Skeletal muscle cell (primary cell): Measurements from ENCODE around the gene RSL24D1.

Experiments
- DNase-seq: peaks from one replicate; pipeline ENCODE4 v3.0.0-alpha.2; 2010; ENCODE audit warnings: low read depth
- H3K4me3 ChIP-seq: 2 replicates; pipeline ENCODE4 v1.5.1; 2011; ENCODE audit warnings: low read depth, mild to moderate bottlenecking, control low read depth, low read length, moderate library complexity

The RSL24D1 gene

GRCh38 chr15:55196458-55197361 is at the start of gene RSL24D1:
Gene RSL24D1 (minus strand): TSS chr15:55196941. CDS start chr15:55196890, 51 bp downstream.
- H3K4me3 ChIP-seq, result peak within 1 kb of the TSS; percentile 96

GRCh38 chr15:55245059-55245458 is 48.3 kb upstream of the RSL24D1 start:
- no peak for DNase-seq
- H3K4me3 ChIP-seq, result no peak overlapping the region

More at GRCh38 chr15:55196458-55197361, at the start of gene RSL24D1:
- DNase-seq, result peak; percentile 94

DNA sequence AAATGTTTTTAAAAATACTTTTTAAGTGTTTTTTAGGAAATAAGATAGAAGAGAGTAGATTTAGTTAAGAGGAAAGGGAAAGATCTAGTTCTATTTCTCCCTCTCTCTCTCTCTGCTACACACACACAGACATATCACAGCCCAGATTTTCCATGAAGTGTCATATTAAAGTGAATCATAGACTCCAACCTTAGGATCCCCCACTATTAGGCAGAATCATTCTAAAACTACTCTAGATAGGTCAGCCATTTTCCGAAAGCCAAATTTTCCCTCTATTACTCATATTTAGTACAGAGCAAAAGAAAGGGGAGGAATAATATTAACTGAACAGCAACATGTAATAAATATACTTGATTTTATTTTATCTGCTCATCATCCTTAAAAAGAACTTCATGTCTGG is 45.1 kb upstream of the RSL24D1 start:
- no peak overlapping the region for H3K4me3 ChIP-seq
- no peak for DNase-seq

- H3K4me3 ChIP-seq, result no peak overlapping the region
- DNase-seq, result no peak
Observed at GRCh38 chr15:55241186-55241585, 44.4 kb upstream of the RSL24D1 start.

- no peak for DNase-seq
- no peak overlapping the region for H3K4me3 ChIP-seq
Observed at GRCh38 chr15:55240125-55240760, 43.5 kb upstream of the RSL24D1 start.

DNA sequence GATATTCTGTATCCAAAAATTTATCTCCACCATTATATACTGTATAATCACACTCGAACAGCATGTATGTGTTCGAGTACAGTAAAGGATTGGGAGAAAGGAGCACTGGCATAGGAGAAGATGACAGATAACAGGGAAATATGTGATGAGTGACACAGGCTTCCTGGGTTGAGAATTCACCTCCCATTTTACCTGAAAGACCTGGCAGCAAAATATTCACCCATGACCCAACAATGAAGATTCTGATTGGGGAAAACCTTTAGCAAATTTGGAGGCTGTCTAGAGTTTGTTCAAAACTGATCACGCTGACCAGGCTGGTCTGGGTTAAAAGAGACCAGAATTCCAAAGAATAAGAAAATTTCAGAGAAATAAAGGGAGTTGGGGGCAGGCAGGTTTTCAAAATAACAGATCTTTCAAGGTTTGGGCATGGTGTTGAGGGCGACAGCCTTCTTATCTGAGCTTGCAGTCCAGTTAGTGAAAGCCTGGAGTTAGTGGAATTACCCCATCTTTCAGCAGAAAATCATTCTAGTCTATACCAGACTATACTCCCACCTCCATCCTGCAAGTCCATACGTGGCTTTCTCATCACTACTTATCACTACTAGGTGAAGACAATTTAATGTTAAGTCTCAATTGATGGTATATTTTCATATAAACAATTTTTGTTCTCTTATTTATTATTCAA is 42.8 kb upstream of the RSL24D1 start:
- no peak overlapping the region for H3K4me3 ChIP-seq
- no peak for DNase-seq

- DNase-seq, result no peak
- H3K4me3 ChIP-seq, result no peak overlapping the region
Observed at GRCh38 chr15:55238877-55239276, 42.1 kb upstream of the RSL24D1 start.

DNA sequence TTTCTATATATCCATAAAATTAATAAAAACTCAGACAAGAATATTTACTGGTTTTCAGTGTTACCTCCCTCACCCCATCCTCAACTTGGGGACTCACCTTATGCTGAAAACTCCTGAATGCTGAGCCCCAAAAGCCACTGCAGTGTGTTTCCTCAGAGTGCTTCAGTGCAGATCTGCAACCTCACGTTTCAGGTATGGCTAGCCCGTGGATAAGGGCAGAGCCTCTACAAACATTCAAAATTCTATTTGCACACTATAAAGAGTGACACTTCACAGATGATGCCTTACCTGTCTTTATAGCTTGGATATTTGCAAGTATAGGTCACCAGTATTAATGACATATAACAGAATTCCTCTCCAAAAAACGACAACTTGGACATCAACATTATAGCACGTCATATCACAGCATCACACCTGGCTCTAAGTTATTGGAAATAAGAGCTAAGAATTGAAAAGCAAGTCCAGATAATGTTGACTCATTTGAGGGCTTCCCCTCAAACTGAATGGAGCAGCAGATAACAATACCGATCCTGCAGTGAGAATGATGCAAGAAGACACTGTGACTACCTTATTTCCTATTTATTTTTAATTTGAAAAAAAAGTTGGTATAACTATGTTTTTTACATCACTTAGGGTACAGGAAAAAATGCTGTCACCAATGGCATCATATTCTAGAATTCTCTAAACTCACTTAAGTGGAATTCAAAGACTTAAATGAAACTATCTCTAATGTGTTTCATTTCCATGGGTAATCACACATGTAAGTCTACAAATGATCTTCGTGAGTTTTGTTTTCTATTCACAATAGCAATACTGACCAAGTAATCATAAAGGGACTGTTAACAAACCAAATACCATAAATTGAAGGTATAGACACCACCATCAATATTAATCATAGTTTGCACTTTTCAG is 40.7 kb upstream of the RSL24D1 start:
- no peak overlapping the region for H3K4me3 ChIP-seq
- DNase-seq, result no peak

- H3K4me3 ChIP-seq, result no peak overlapping the region
- no peak for DNase-seq
Observed at GRCh38 chr15:55235546-55236036, 38.9 kb upstream of the RSL24D1 start.

DNA sequence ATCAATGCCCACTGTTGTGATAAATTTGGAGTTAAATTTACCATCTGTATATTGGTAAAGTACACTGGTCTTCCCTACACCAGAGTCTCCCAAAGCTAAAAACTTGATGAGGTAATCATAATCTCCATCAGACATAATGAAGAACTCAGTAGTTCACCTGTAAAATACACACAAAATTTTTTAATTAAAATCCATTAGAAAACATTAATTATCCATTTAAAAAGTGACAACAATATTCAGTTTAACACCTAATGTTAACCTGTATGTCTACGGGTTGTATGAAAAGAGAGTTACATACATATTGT is 38.0 kb upstream of the RSL24D1 start:
- H3K4me3 ChIP-seq, result no peak overlapping the region
- no peak for DNase-seq

DNA sequence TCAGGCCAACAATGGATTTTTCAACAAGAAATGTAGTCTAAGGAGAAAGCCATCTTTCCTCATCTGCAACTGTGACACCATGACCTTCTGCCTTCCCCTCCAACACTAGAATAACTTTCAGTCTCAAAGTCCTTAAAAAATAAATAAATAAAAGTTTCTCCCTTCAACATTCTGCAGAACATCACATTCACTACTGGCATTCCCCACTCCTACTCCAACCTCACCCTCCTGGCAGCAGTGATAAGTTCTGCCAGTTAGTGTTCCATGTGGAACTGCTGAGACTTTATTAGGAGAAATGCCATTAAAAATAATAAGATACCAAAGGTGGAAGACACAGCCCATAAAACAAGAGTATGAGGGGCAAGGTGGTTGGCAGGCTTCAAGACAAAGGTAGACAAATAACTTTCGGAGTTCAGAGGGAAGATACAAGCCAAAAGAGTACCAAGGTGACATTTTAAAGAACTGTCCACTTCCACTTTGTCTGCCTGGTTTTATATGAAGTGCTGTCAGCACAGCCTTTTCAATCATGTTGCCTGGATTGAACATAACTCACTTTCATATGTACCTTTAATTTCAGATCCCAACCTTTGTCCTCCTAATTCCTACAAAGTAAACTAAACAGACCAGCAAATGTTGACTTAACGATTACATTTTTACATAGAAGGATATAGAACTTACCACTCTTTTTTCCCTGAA is 37.5 kb upstream of the RSL24D1 start:
- no peak for DNase-seq
- no peak overlapping the region for H3K4me3 ChIP-seq

DNA sequence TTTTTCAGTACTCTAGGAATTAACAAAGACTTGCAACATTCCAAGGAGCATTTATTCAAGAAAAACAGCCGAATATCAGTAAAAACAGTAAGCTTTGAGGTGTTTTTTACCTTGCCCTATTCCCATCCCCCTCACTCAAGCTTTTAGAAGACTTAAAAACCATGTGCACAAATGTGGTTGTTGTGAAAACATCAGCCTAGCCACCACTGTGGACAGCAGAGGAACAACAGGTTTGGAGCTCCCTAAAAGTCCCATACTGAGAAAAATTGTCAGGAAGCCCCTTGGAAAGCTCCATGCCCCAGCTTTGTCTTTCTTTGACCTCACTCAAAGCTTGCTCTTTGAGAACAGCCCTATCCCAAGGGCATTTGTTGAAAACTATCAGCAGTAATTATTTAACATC is 34.7 kb upstream of the RSL24D1 start:
- no peak overlapping the region for H3K4me3 ChIP-seq
- DNase-seq, result no peak

- H3K4me3 ChIP-seq, result no peak overlapping the region
- no peak for DNase-seq
Observed at GRCh38 chr15:55230953-55231352, 34.2 kb upstream of the RSL24D1 start.

DNA sequence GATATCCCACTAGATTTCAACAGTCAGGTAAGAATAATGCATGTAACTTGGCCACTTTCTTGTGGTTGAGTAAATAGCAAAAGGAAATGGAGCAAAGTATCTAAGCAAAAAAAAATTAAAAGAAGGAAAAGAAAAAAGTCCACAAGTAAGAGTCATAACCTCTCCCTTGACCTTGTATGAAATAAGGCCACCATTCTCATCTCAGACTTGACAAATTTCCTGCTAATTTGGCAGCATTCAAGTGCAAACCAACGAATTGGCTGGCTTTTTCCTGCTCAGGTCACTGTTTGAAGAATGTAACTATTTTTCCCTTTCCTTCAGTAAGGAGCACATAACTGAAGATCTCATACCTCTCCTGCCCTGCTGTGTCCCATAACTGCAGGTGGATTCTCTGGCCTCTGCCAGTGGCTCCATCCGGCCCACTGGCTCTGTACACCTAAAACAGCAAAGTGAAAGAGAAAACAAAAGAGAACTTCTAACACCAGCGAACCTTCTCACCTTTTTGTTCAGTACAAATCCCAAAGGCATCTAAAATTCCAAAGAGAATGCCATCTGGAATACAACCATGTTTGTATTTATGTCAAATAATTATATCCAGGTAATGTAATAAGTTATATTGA is 33.4 kb upstream of the RSL24D1 start:
- H3K4me3 ChIP-seq, result no peak overlapping the region
- DNase-seq, result no peak

GRCh38 chr15:55226127-55226526 is 29.4 kb upstream of the RSL24D1 start:
- no peak for DNase-seq

DNA sequence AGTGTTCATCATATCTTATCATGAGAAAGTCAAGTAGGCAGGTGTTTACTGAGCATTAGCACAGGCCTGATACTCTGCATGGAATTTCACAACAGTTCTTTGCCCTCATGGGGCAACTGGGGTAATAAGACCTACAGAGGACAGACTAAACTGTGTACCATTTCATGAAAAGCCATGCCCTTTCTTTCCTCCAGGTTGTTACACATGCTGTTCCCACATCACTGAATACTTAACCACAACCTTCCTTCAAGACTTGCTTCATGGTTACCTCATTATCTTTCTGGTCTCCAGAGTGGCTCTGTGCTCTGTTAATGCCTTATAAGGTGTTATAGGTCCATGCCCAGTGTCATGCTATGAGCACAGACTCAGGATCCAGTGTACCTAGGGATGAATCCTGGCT is 28.2 kb upstream of the RSL24D1 start:
- no peak for DNase-seq

More at GRCh38 chr15:55226127-55226526, 29.4 kb upstream of the RSL24D1 start:
- H3K4me3 ChIP-seq, result no peak overlapping the region

GRCh38 chr15:55222588-55222987 is 25.8 kb upstream of the RSL24D1 start:
- no peak overlapping the region for H3K4me3 ChIP-seq
- no peak for DNase-seq

More for the DNA sequence above, 28.2 kb upstream of the RSL24D1 start:
- no peak overlapping the region for H3K4me3 ChIP-seq
